Glutamatergic neuron (in vitro differentiated cells): Measurements from ENCODE around the gene RNF213. TPM values are rescaled to one million over a fixed set of nuclear protein-coding genes. Genes with fewer than 3 reads are reported as not detected.

Source experiments
- DNase-seq: peaks from one replicate; pipeline ENCODE4 v3.0.0; 2022
- H3K27ac Mint-ChIP-seq: one replicate; pipeline ENCODE4 v1.8.0; 2020; ENCODE audit warnings: mild to moderate bottlenecking, mixed read lengths, inconsistent platforms; ENCODE audit not compliant: unreplicated experiment
- H3K27me3 Mint-ChIP-seq: one replicate; pipeline ENCODE4 v1.8.0; 2020; ENCODE audit warnings: mild to moderate bottlenecking, moderate library complexity, mixed read lengths, inconsistent platforms; ENCODE audit not compliant: unreplicated experiment
- H3K36me3 Mint-ChIP-seq: one replicate; pipeline ENCODE4 v1.8.0; 2020; ENCODE audit warnings: mild to moderate bottlenecking, mixed read lengths, inconsistent platforms; ENCODE audit not compliant: unreplicated experiment
- H3K4me1 Mint-ChIP-seq: one replicate; pipeline ENCODE4 v1.8.0; 2020; ENCODE audit warnings: mild to moderate bottlenecking, low read depth, mixed read lengths, inconsistent platforms; ENCODE audit not compliant: unreplicated experiment
- H3K4me3 Mint-ChIP-seq: one replicate; pipeline ENCODE4 v1.8.0; 2020; ENCODE audit warnings: mild to moderate bottlenecking, mixed read lengths, inconsistent platforms; ENCODE audit not compliant: unreplicated experiment
- H3K9me3 Mint-ChIP-seq: one replicate; pipeline ENCODE4 v1.8.0; 2020; ENCODE audit warnings: mild to moderate bottlenecking, moderate library complexity, mixed read lengths, inconsistent platforms; ENCODE audit not compliant: unreplicated experiment
- CTCF ChIP-seq: fragments of 200-600 bp; sonication (generic); IDR thresholded peaks from one replicate; pipeline ENCODE4 v1.5.0; 2021; ENCODE audit not compliant: partially characterized antibody, unreplicated experiment
- total RNA-seq: library from RNA; stranded (reverse); fragmentation: NEBNext Ultra II Directional; extraction: Animal tissue kit (Norgen Biotek cat#: 25700); gene quantifications from one replicate; pipeline ENCODE4 v1.2.1, GENCODE V29; 2021; ENCODE audit not compliant: unreplicated experiment

RNF213 gene
- total RNA-seq, 1 donor from 2014 or later: 34.7 TPM

GRCh38 chr17:80317706-80317980 is 57.0 kb downstream of the RNF213 start:
- DNase-seq: no peak
- H3K4me3 Mint-ChIP-seq: no peak overlapping the region
- no peaks in the 10 kb centered on the region for H3K4me1 Mint-ChIP-seq
- H3K27ac Mint-ChIP-seq: no peak overlapping the region
- peaks cover 16% of the 10 kb centered on the region for H3K36me3 Mint-ChIP-seq
- peaks cover 5% of the 10 kb centered on the region for H3K9me3 Mint-ChIP-seq
- H3K27me3 Mint-ChIP-seq: peaks cover 3% of the 10 kb centered on the region
- no peak for TF ChIP-seq CTCF

DNA sequence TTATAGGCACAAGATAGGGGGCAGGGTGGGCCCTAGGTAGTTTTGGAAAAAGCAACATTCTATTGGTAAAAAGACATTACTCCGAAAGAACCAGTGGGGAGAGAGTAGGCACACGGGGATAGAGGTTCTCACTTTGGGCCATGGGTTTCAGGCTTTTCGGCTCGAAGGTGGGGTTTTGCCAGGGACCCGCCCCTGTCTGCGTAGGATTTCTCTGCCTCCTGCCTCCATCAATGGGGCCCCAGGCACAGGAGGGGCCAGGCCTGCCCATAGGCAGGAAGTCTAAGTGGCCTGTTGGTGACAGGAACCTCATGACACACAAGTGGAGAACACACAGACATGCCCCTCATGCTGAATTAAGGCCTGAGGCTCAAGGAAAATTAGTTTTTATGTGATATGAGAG is 57.5 kb downstream of the RNF213 start:
- DNase-seq: no peak
- no peak overlapping the region for H3K4me3 Mint-ChIP-seq
- peaks cover 3% of the 10 kb centered on the region for H3K27me3 Mint-ChIP-seq
- no peak for TF ChIP-seq CTCF
- H3K36me3 Mint-ChIP-seq: peaks cover 16% of the 10 kb centered on the region
- no peak overlapping the region for H3K27ac Mint-ChIP-seq
- H3K9me3 Mint-ChIP-seq: peaks cover 6% of the 10 kb centered on the region
- no peaks in the 10 kb centered on the region for H3K4me1 Mint-ChIP-seq

- TF ChIP-seq CTCF: no peak
- no peaks in the 10 kb centered on the region for H3K4me1 Mint-ChIP-seq
- no peak for DNase-seq
- no peak overlapping the region for H3K4me3 Mint-ChIP-seq
- peaks cover 3% of the 10 kb centered on the region for H3K27me3 Mint-ChIP-seq
- H3K9me3 Mint-ChIP-seq: peaks cover 4% of the 10 kb centered on the region
- H3K27ac Mint-ChIP-seq: no peak overlapping the region
- peaks cover 16% of the 10 kb centered on the region for H3K36me3 Mint-ChIP-seq
Observed at GRCh38 chr17:80319262-80319998, 58.8 kb downstream of the RNF213 start.

DNA sequence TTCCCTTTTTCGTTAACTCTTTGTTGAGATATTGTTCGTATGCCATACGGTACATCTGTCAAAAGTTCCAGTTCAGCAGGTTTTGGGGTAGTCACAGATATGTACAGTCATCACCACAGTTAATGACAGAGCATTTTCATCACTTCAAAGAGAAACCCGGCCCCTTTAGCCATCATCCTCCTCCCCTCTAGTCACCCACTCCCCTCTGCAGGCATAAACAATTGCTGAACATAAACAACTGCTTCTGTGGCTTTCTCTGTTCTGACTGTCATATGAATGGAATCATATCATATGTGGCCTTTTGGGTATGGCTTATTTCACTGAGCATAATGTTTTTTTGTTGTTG is 59.3 kb downstream of the RNF213 start:
- DNase-seq: no peak
- peaks cover under 1% of the 10 kb centered on the region for H3K4me1 Mint-ChIP-seq
- no peak overlapping the region for H3K27ac Mint-ChIP-seq
- H3K9me3 Mint-ChIP-seq: peaks cover 4% of the 10 kb centered on the region
- H3K27me3 Mint-ChIP-seq: peaks cover 3% of the 10 kb centered on the region
- H3K36me3 Mint-ChIP-seq: peaks cover 16% of the 10 kb centered on the region
- H3K4me3 Mint-ChIP-seq: no peak overlapping the region
- no peak for TF ChIP-seq CTCF

- peaks cover 16% of the 10 kb centered on the region for H3K36me3 Mint-ChIP-seq
- H3K27me3 Mint-ChIP-seq: peaks cover 3% of the 10 kb centered on the region
- TF ChIP-seq CTCF: no peak
- H3K4me1 Mint-ChIP-seq: peaks cover 3% of the 10 kb centered on the region
- no peak overlapping the region for H3K4me3 Mint-ChIP-seq
- DNase-seq: no peak
- H3K27ac Mint-ChIP-seq: no peak overlapping the region
- H3K9me3 Mint-ChIP-seq: peaks cover 4% of the 10 kb centered on the region
Observed at GRCh38 chr17:80320496-80320895, 59.8 kb downstream of the RNF213 start.
